AG08395 (cell line): ENCODE data around the gene RPP14.

ENCODE experiments used
- DNase-seq: peaks from one replicate; pipeline ENCODE4 v3.0.0; 2012; ENCODE audit warnings: mixed read lengths, low spot score

The RPP14 gene

DNA sequence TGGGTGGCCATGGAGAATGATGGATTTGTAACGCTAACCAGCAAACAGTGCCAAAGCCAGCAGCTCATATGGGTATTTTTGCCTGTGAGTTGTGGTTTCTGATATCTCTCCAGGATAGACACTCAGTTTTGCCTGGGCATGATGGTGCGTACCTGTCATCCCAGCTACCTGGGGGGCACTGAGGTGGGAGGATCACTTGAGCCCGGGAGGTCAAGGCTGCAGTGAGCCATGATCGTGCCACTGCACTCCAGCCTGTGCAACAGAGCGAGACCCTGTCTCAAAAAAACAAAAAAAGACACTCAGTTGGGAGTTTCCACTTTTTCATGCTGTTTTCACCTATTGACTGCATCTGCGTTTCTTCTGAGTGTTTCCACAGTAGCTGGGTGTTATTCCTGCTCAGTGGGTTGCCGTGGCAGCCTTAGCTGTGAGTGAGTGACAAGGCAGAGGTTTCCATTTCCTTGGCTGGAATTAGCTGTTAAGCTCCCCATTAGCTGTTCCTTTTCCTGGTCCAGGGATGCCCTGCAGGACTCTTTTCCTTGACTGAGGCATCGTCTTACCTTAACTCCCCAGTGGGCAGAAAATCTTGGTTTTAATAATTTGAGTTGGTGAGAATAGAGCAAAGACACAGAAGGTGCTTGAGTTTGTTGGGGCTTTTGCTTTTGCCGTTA is 14.2 kb upstream of the RPP14 start:
- no peak for DNase-seq

DNA sequence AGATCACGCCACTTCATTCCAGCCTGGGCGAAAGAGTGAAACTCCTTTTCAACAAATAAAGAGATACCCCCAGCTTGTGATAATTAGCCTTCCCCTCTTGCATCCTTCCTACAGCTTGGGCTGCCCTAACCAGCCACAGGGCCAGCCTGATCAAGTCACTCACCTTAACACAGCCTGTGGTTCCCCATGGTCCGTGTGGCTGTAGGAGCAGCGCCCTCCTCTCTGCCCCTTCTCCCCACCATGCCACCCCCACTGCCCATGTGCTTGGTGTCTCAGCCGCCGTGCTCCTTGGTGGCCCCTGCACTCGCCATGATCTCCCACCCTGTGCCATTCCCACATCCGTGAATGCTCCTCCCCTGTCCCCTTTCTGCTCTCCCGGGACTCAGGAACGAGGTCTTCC is 13.2 kb upstream of the RPP14 start:
- DNase-seq, result no peak

DNA sequence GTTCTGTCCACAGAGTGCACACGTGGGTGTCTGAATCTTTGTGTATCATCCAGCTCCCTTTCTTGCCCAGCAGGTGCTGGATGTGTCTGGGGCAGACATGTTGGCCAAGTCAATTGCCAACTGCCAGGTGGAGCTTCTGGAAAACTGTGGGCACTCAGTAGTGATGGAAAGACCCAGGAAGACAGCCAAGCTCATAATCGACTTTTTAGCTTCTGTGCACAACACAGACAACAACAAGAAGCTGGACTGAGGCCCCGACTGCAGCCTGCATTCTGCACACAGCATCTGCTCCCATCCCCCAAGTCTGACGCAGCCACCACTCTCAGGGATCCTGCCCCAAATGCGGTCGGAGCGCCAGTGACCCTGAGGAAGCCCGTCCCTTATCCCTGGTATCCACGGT is 12.5 kb upstream of the RPP14 start:
- DNase-seq, result no peak

GRCh38 chr3:58296269-58296668 is 9.8 kb upstream of the RPP14 start:
- DNase-seq, result no peak

DNA sequence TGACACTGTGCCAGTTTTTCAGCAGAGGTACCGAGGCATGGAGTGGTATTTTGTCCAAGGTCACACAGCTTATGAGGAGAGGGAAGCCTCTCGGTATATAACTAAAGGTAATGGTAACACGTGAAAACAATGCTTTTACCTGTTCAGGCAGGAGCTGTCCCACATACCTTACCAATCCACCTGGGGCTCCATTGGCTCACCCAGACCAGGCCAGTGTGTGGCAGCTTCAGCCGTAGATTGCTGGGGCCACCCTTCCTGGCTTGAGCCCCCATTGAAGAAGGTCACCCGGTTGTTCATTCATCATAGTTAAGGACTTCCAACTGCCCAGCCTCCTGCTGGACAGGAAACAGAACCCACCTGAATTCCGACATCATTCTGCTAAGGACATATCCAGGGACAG is 9.2 kb upstream of the RPP14 start:
- DNase-seq, result no peak

- DNase-seq, result no peak
Measured at GRCh38 chr3:58298190-58298589, 7.9 kb upstream of the RPP14 start.

DNA sequence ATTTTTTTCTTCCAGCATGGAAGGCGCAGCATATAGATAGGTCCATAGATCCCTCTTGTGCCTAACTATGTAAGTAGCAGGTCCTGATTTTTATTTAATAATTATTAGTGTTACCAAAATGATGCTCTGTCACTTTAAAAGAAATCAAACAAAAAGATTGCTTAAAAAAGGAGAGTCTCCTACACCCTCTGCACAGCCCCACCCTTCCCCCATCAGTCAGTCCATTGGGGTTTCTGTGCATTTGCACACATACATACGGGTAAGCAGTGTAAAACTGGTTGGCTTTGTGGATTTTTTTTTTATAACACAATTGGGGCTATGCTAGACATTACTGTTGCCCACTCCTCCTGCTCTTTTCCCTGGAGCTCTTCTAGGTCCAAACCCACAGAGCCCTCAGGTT is 7.0 kb upstream of the RPP14 start:
- DNase-seq, result no peak

GRCh38 chr3:58299839-58300516 is 6.1 kb upstream of the RPP14 start:
- DNase-seq, result peak; percentile 46

DNA sequence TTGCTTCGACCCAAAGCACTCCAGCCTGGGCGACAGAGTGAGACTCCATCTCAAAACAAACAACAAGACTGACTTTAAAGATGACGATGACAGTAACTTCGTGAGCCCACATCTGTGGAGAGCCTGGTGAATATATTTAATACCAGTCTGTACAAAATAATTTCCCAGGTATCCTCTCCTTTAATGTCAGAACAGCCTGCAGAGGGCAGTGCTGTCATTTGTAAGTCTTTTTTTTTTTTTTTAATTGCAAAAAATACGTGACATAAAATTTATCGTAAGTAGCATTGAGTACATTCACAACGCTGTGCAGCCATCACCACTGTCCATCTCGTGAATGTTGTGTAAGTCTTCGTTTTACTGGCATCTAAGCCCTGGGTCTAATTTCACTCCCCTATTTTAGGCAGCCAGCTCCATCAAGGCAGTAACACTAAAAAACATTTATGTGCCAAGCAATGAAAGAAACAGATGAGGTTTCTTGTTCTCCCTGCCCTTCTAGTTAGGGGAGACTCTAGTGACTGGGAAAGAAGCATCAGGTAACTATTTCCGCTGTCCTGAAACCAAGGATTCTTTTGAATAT is 1.7 kb downstream of the RPP14 start:
- DNase-seq, result peak; percentile 49

DNA sequence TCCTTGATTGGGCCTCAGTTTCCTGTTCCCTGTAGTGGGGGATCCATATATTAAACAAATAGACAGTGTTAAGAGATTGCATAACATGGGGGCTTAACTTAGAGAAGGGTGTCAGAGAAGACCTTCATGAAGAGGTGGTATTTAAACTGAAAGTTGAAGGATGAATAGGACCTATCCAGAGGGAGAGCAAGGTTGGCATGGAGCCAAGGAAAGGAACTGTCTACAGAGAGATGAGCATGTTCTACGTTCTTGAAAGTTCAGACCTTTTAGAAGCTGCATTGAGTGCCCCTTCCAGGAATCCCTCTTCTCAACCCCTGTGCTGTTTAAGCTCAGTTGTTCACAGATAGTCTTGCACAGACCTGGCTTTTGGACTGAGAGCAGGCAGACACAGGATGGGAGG is 2.7 kb downstream of the RPP14 start:
- no peak for DNase-seq

DNA sequence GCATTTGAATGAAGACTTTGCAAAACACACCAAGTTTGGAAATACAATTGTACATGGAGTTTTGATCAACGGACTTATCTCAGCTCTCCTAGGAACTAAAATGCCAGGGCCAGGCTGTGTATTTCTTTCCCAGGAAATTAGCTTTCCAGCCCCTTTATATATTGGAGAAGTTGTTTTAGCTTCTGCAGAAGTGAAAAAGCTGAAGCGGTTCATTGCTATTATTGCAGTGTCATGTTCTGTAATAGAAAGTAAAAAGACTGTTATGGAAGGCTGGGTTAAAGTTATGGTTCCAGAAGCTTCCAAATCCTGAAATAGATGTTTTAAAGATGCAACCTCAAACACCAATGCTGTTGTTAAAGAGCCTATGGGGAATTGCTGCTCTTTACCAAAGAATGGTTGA is 11.8 kb downstream of the RPP14 start:
- DNase-seq, result no peak

GRCh38 chr3:58321791-58322190 is 15.7 kb downstream of the RPP14 start:
- DNase-seq, result no peak

GRCh38 chr3:58322793-58323192 is 16.7 kb downstream of the RPP14 start:
- no peak for DNase-seq

- DNase-seq, result no peak
Measured at GRCh38 chr3:58323529-58324390, 17.7 kb downstream of the RPP14 start.

DNA sequence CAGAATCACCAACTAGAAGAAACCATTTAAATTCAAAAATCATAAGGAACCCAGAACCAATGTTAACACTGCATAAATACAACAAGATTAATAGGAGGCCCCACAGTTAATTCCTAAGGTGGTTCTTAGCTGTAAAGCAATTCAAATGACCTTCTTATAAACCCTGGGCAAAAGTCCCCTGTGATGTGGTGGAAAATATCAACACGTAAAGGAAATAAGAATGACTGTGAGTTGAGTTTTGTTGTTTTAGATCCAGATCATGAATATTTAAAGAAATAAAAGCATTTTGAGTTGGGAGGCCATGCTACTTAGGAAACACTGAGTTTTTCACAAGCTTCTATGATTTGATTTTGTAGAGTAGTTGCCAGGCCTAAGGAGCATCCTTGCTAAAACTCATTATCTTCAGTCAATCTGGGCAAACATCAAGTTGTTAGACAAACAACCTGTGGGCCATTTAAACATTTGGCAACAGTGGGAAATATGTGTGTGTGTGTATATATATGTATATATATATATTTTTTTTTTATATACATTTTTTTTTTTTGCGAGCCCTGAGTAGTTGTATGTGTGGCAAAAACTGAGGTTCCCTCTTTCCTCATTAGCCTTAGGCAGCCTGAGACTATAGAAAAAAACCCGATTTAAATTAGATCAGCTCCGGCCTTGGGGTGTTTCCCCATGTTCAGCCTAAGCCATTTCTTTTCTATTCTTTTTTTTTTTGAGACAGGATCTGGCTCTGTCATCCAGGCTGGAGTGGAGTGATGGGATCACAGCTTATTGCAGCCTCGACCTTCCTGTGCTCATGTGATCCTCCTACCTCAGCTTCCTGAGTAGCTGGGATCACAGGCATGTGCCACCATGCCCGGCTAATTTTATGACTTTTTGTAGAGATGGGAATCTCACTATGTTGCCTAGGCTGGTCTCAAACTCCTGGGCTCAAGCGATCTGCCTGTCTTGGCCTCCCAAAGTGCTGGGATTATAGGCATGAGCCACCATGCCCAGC is 18.6 kb downstream of the RPP14 start:
- DNase-seq, result no peak

- no peak for DNase-seq
Measured at GRCh38 chr3:58325525-58325992, 19.5 kb downstream of the RPP14 start.

GRCh38 chr3:58326267-58326900 is 20.3 kb downstream of the RPP14 start:
- no peak for DNase-seq

DNA sequence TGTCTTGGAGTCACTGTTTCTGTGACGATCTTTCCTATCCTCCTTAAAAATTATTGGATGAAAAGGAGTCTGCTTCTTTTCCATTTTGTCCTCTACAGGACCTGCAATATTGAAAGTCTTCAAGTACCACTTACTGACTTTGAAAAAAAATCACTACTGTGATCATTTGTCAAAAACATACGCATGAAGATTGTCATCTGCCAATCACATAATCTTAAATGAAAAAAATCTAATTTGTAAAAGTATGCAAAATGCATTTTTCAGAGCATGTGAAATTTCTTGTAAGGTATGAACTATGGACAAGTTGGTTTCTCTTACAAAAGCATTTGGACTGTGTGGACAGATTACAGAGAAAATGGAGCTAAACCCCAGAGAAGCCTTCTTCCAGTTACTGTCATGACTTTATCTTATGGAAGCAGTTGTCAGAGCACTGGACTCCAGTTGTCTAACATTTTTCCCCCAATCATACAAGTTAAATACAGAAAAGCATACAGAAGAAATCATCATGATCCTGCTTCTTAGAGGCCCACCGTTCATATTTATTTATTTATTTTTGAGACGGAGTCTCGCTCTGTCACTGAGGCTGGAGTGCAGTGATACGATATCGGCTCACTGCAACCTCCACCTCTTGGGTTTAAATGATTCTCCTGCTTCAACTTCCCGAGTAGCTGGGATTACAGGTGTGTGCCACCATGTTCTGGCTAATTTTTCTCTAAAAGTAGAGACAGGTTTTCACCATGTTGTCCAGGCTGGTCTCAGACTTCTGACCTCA is 23.3 kb downstream of the RPP14 start:
- DNase-seq, result no peak

- DNase-seq, result no peak
Measured at GRCh38 chr3:58329922-58330413, 23.9 kb downstream of the RPP14 start.
